ENCODE results near the gene PSAP. TPM values are rescaled to one million over a fixed set of nuclear protein-coding genes. Genes with fewer than 3 reads are reported as not detected.
A peak's percentile ranks its signal among the peaks of the same experiment; 100 is the strongest.

The PSAP gene
- total and polyA plus RNA-seq, 2 experiments from 2014 or later = 686 to 987 TPM

- Histone ChIP-seq H3K27ac (no peak overlapping the region), H3K36me3 (replicated peaks; ENCODE audit: insufficient read depth, low read depth) (no peaks in the 10 kb centered on the region), H3K4me2 (no peak overlapping the region), H2AFZ (no peak overlapping the region), H4K20me1 (ENCODE audit: insufficient read depth, poor library complexity, severe bottlenecking) (no peaks in the 10 kb centered on the region), H3K4me1 (ENCODE audit: insufficient read depth) (no peaks in the 10 kb centered on the region), H3K9me2 (replicated peaks; ENCODE audit: insufficient read depth) (no peaks in the 10 kb centered on the region), H3K4me3 (no peak overlapping the region), H3K27me3 (peaks cover 14% of the 10 kb centered on the region), H3K9me3 (ENCODE audit: low read depth) (no peaks in the 10 kb centered on the region), H3K79me2 (no peaks in the 10 kb centered on the region)
- 97% methylated on average over 21 of the region's 21 CpGs for WGBS (ENCODE audit: low lambda C conversion rate, missing lambda C conversion rate)
- DNase-seq (ENCODE audit: low spot score) = no peak
- no peak for TF ChIP-seq EZH2phosphoT487 (IDR thresholded peaks at IDR 0.05; ENCODE audit: low read depth, severe bottlenecking, unreplicated experiment)
- TF ChIP-seq EZH2 (IDR thresholded peaks at IDR 0.05; ENCODE audit: borderline replicate concordance) = no peak
Observed at GRCh38 chr10:71807557-71808510, 43.2 kb downstream of the PSAP start.

- Histone ChIP-seq H3K4me2 (no peak overlapping the region), H3K9me2 (replicated peaks; ENCODE audit: insufficient read depth) (no peaks in the 10 kb centered on the region), H4K20me1 (ENCODE audit: insufficient read depth, poor library complexity, severe bottlenecking) (no peaks in the 10 kb centered on the region), H2AFZ (no peak overlapping the region), H3K9me3 (ENCODE audit: low read depth) (no peaks in the 10 kb centered on the region), H3K27me3 (peaks cover 14% of the 10 kb centered on the region), H3K36me3 (replicated peaks; ENCODE audit: insufficient read depth, low read depth) (no peaks in the 10 kb centered on the region), H3K79me2 (no peaks in the 10 kb centered on the region), H3K27ac (no peak overlapping the region), H3K4me1 (ENCODE audit: insufficient read depth) (no peaks in the 10 kb centered on the region), H3K4me3 (no peak overlapping the region)
- TF ChIP-seq EZH2phosphoT487 (IDR thresholded peaks at IDR 0.05; ENCODE audit: low read depth, severe bottlenecking, unreplicated experiment) (no peak), CTCF (IDR thresholded peaks at IDR 0.05; ENCODE audit: poor library complexity) (no peak), EZH2 (IDR thresholded peaks at IDR 0.05; ENCODE audit: borderline replicate concordance) (no peak)
- no peak for DNase-seq (ENCODE audit: low spot score)
- WGBS (ENCODE audit: low lambda C conversion rate, missing lambda C conversion rate) = 91% methylated on average over 23 of the region's 23 CpGs
Observed at GRCh38 chr10:71806704-71807556, 44.1 kb downstream of the PSAP start.

- WGBS (ENCODE audit: low lambda C conversion rate, missing lambda C conversion rate) = 43% methylated on average over 37 of the region's 41 CpGs
- TF ChIP-seq EZH2 (IDR thresholded peaks at IDR 0.05; ENCODE audit: borderline replicate concordance) = no peak
- no peak for TF ChIP-seq CTCF (IDR thresholded peaks at IDR 0.05; ENCODE audit: poor library complexity)
- no peak for TF ChIP-seq EZH2phosphoT487 (IDR thresholded peaks at IDR 0.05; ENCODE audit: low read depth, severe bottlenecking, unreplicated experiment)
- H4K20me1 ChIP-seq (ENCODE audit: insufficient read depth, poor library complexity, severe bottlenecking) = no peaks in the 10 kb centered on the region
- no peaks in the 10 kb centered on the region for H3K36me3 ChIP-seq (replicated peaks; ENCODE audit: insufficient read depth, low read depth)
- no peaks in the 10 kb centered on the region for H3K9me3 ChIP-seq (ENCODE audit: low read depth)
- no peaks in the 10 kb centered on the region for H3K4me1 ChIP-seq (ENCODE audit: insufficient read depth)
- no peak overlapping the region for H3K4me2 ChIP-seq
- H3K27me3 ChIP-seq = peaks cover 14% of the 10 kb centered on the region
- no peak overlapping the region for H2AFZ ChIP-seq
- H3K27ac ChIP-seq = no peak overlapping the region
- H3K9me2 ChIP-seq (replicated peaks; ENCODE audit: insufficient read depth) = no peaks in the 10 kb centered on the region
- DNase-seq (ENCODE audit: low spot score) = peak; percentile 35
- H3K4me3 ChIP-seq = no peak overlapping the region
- no peaks in the 10 kb centered on the region for H3K79me2 ChIP-seq
Observed at GRCh38 chr10:71805776-71806703, 45.0 kb downstream of the PSAP start.

Data from hepatocyte (in vitro differentiated cells).